ENCODE measurements around the gene PACSIN3. TPM values are rescaled to one million over a fixed set of nuclear protein-coding genes. Genes with fewer than 3 reads are reported as not detected.
A peak's percentile ranks its signal among the peaks of the same experiment; 100 is the strongest.

Gene PACSIN3
- total and polyA plus RNA-seq, 2 of the 13 experiments (the other 11 are each of a cell fraction or from before 2014, with no cell fraction given): 47.9 to 93.3 TPM

DNA sequence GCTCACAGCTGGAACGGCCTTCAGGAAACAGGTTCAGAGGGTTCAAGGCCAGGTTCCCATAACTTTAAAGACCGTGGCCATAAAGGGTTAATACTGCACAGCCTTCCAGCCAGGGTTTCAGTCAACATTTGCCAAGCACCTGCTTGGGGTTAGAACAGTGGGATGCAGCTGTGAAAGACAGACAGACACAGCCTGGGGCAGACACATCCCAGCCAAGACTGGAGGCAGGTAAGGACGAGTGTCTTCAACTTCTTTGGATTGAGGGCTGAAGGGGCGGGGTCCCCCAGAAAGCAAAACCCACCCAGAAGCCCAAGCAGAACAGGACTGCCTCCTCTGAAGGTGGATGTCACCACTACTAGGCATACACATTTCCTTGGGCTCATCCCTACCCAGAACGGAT lies 23.8 kb downstream of the PACSIN3 start (continued):
- TF ChIP-seq, protein P1, sequence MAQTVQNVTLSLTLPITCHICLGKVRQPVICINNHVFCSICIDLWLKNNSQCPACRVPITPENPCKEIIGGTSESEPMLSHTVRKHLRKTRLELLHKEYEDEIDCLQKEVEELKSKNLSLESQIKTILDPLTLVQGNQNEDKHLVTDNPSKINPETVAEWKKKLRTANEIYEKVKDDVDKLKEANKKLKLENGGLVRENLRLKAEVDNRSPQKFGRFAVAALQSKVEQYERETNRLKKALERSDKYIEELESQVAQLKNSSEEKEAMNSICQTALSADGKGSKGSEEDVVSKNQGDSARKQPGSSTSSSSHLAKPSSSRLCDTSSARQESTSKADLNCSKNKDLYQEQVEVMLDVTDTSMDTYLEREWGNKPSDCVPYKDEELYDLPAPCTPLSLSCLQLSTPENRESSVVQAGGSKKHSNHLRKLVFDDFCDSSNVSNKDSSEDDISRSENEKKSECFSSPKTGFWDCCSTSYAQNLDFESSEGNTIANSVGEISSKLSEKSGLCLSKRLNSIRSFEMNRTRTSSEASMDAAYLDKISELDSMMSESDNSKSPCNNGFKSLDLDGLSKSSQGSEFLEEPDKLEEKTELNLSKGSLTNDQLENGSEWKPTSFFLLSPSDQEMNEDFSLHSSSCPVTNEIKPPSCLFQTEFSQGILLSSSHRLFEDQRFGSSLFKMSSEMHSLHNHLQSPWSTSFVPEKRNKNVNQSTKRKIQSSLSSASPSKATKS (CRISPR knock-in tag; IDR thresholded peaks at IDR 0.05): no peak
- TF ChIP-seq BORCS8-MEF2B (CRISPR knock-in tag; IDR thresholded peaks at IDR 0.05) (0 out of 2 replicates have a peak, but pooled peaks have one; percentile 43), HNF4A (CRISPR knock-in tag; IDR thresholded peaks at IDR 0.05) (peak; percentile 23; the same call in 1 of the 2 replicates), SMAD9 (CRISPR knock-in tag; IDR thresholded peaks at IDR 0.05) (no peak), ZNF251 (CRISPR knock-in tag; IDR thresholded peaks at IDR 0.05) (no peak), ZNF225 (CRISPR knock-in tag; IDR thresholded peaks at IDR 0.05) (no peak), STAG1 (CRISPR knock-in tag; IDR thresholded peaks at IDR 0.05) (no peak), HOXA9 (CRISPR knock-in tag; IDR thresholded peaks at IDR 0.05; ENCODE audit: borderline replicate concordance) (no peak), THAP11 (CRISPR knock-in tag; IDR thresholded peaks at IDR 0.05) (no peak), GATAD2A (CRISPR knock-in tag; IDR thresholded peaks at IDR 0.05) (peak; percentile 24; the same call in 1 of the 2 replicates), RARA (CRISPR knock-in tag; IDR thresholded peaks at IDR 0.05) (peak; percentile 72), MTF2 (CRISPR knock-in tag; IDR thresholded peaks at IDR 0.05; ENCODE audit: borderline replicate concordance) (no peak), LCORL (IDR thresholded peaks at IDR 0.05) (no peak), LCORL (CRISPR knock-in tag; IDR thresholded peaks at IDR 0.05) (no peak), RFXANK (CRISPR knock-in tag; IDR thresholded peaks at IDR 0.05) (no peak), POLR2A (IDR thresholded peaks at IDR 0.05; ENCODE audit: insufficient read depth in 1 of 2, low read depth in 2 of 2, low read length in 2 of 2) (0 out of 4 replicates have a peak, but pooled peaks of 1 of the 2 experiments have one; percentile 28), NR2C2 (CRISPR knock-in tag; IDR thresholded peaks at IDR 0.05; ENCODE audit: borderline replicate concordance) (0 out of 2 replicates have a peak, but pooled peaks have one; percentile 6), KDM4B (CRISPR knock-in tag; IDR thresholded peaks at IDR 0.05) (no peak), POLR2AphosphoS2 (IDR thresholded peaks at IDR 0.05; ENCODE audit: low read depth, low read length) (peak; percentile 63; the same call in 1 of the 2 replicates), SATB2 (CRISPR knock-in tag; IDR thresholded peaks at IDR 0.05) (no peak)
- TF ChIP-seq, protein P2, sequence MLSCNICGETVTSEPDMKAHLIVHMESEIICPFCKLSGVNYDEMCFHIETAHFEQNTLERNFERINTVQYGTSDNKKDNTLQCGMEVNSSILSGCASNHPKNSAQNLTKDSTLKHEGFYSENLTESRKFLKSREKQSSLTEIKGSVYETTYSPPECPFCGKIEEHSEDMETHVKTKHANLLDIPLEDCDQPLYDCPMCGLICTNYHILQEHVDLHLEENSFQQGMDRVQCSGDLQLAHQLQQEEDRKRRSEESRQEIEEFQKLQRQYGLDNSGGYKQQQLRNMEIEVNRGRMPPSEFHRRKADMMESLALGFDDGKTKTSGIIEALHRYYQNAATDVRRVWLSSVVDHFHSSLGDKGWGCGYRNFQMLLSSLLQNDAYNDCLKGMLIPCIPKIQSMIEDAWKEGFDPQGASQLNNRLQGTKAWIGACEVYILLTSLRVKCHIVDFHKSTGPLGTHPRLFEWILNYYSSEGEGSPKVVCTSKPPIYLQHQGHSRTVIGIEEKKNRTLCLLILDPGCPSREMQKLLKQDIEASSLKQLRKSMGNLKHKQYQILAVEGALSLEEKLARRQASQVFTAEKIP (CRISPR knock-in tag; IDR thresholded peaks at IDR 0.05; ENCODE audit: borderline replicate concordance): no peak
- TF ChIP-seq, protein P3, sequence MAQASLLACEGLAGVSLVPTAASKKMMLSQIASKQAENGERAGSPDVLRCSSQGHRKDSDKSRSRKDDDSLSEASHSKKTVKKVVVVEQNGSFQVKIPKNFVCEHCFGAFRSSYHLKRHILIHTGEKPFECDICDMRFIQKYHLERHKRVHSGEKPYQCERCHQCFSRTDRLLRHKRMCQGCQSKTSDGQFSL (CRISPR knock-in tag; IDR thresholded peaks at IDR 0.05): no peak
- TF ChIP-seq, protein P4, sequence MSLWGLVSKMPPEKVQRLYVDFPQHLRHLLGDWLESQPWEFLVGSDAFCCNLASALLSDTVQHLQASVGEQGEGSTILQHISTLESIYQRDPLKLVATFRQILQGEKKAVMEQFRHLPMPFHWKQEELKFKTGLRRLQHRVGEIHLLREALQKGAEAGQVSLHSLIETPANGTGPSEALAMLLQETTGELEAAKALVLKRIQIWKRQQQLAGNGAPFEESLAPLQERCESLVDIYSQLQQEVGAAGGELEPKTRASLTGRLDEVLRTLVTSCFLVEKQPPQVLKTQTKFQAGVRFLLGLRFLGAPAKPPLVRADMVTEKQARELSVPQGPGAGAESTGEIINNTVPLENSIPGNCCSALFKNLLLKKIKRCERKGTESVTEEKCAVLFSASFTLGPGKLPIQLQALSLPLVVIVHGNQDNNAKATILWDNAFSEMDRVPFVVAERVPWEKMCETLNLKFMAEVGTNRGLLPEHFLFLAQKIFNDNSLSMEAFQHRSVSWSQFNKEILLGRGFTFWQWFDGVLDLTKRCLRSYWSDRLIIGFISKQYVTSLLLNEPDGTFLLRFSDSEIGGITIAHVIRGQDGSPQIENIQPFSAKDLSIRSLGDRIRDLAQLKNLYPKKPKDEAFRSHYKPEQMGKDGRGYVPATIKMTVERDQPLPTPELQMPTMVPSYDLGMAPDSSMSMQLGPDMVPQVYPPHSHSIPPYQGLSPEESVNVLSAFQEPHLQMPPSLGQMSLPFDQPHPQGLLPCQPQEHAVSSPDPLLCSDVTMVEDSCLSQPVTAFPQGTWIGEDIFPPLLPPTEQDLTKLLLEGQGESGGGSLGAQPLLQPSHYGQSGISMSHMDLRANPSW (CRISPR knock-in tag; IDR thresholded peaks at IDR 0.05; ENCODE audit: borderline replicate concordance): no peak
- TF ChIP-seq, protein P5, sequence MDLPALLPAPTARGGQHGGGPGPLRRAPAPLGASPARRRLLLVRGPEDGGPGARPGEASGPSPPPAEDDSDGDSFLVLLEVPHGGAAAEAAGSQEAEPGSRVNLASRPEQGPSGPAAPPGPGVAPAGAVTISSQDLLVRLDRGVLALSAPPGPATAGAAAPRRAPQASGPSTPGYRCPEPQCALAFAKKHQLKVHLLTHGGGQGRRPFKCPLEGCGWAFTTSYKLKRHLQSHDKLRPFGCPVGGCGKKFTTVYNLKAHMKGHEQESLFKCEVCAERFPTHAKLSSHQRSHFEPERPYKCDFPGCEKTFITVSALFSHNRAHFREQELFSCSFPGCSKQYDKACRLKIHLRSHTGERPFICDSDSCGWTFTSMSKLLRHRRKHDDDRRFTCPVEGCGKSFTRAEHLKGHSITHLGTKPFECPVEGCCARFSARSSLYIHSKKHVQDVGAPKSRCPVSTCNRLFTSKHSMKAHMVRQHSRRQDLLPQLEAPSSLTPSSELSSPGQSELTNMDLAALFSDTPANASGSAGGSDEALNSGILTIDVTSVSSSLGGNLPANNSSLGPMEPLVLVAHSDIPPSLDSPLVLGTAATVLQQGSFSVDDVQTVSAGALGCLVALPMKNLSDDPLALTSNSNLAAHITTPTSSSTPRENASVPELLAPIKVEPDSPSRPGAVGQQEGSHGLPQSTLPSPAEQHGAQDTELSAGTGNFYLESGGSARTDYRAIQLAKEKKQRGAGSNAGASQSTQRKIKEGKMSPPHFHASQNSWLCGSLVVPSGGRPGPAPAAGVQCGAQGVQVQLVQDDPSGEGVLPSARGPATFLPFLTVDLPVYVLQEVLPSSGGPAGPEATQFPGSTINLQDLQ (CRISPR knock-in tag; IDR thresholded peaks at IDR 0.05): 0 out of 2 replicates have a peak, but pooled peaks have one; percentile 23
